Lower leg skin (tissue), 3 donors: Measurements from ENCODE around the gene SCARB2.

ENCODE experiments used
- CTCF ChIP-seq, 3 donors: fragments of 450-650 bp; IDR thresholded peaks; one replicate each; pipeline ENCODE4 v1.5.1; 2016; ENCODE audit warnings: antibody characterized with exemption in 3 of 3, mild to moderate bottlenecking in 3 of 3, moderate library complexity in 2 of 3
- POLR2A ChIP-seq, 2 donors: fragments of 450-650 bp; IDR thresholded peaks; one replicate each; pipeline ENCODE4 v1.6.1; 2016 to 2017; ENCODE audit warnings: antibody characterized with exemption in 2 of 2, mild to moderate bottlenecking in 1 of 2, moderate library complexity in 1 of 2

GRCh38 chr4:76257824-76258223 lies 44.2 kb upstream of the SCARB2 start:
- no peak for TF ChIP-seq CTCF (IDR thresholded peaks at IDR 0.05)
- TF ChIP-seq POLR2A (IDR thresholded peaks at IDR 0.05) = no peak
